Stimulated activated CD8-positive, alpha-beta memory T cell treated with anti-CD3 and anti-CD28 coated beads, Interleukin-12 subunit alpha, Interleukin-12 subunit beta, amount 100 ng/mL, for 4 hours (primary cell): ENCODE measurements around the gene FGF22.
"Not testable (repeated sequence)": the region's sequence is repeated elsewhere in the genome, so short reads cannot be mapped to it uniquely, and the experiment has no call there.

Experiments
- DNase-seq: peaks from one replicate; pipeline ENCODE4 v3.0.0-alpha.2; 2020; ENCODE audit warnings: low read depth

The FGF22 gene

DNA sequence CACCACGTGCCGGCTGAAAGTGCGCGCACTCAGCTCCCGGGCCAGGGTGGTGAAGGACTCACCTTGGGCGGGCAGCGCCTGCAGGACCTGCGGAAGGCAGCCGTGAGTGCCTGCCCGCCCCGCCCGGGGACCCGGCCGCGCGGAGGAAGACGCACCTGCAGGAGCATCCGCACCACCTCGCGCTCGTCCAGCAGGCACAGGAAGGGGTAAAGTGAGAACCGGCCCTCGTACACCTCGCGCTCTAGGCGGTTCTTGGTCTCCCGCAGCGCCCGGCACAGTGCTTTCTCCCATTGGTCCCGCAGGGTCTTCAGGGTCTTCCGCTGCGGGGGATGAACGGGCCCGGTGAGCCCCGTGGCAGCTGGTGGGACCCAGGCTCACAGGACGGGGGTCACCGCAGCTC is 17.0 kb upstream of the FGF22 start:
- DNase-seq: no peak

- DNase-seq: no peak
Observed at GRCh38 chr19:623175-623916, 16.3 kb upstream of the FGF22 start.

DNA sequence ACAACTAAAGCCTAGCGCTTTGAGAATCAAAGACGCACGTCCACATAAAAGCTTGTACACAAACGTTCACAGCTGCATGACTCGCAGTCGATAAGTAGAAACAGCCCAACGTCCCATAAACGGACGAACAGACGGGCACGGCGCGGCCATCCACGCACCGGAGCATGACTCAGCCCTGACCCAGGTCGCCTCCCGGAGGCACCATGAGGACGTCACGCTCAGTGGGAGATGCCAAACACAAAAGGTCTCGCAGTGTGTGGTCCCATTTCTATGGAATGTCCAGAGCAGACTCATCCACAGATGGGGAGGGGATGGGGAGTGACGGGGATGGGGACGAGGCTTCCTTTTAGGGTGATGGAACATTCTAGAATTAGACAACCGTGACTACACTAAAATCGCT is 15.7 kb upstream of the FGF22 start:
- no peak for DNase-seq

DNA sequence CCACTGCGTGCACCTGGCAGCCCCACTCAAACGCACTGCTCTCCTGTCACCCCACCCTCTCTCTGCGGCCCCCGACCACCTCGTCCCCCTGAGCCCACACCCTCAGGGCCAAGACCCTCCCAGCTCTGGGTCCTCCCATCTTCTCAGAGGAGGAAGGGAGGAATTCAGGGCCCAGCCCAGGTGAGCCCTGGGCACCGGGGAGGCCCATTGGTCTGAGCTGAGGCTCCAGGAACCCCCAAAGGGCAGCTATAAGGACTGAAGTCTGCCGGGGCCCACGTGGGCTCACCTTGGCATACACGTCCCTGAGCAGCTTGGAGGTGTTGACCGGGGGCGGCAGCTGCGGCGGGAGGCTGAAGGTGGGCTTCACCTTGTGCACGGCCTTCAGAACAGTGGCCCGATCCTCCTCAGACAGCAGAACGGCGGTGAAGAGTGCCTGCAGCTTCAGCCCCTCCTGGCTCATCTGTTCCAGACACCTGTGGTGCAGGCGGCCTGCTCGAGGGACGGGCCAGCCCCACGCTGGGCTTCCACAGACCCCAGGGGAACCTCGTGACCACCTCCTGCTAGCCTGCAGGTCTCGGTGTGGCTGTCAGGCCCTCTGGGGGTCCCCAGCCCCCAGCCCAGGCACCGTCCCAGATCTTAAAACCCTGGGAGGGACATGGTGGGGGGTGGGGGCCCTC is 15.1 kb upstream of the FGF22 start:
- no peak for DNase-seq

DNA sequence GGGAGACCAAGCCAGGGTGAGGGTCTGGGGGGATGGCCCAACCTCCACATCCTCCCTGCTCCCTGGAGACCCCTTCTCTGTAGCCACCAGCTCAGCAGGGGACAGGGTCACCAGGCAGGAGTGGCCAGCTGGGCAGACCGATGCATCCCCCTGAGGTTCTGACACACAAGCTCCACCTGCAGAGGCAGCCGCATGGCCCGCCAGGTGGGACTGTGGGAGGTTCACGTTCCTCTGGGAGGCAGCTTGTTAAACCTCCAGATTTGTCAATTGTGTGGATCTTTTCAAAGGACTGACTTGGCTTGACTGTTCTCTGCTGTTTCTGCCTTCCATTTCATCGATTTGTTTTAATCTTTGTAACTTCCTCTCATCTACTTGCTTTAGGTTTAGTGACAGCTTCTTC is 14.4 kb upstream of the FGF22 start:
- no peak for DNase-seq

GRCh38 chr19:626566-626965 is 13.1 kb upstream of the FGF22 start:
- not testable (repeated sequence) for DNase-seq

GRCh38 chr19:628168-628567 is 11.5 kb upstream of the FGF22 start:
- no peak for DNase-seq

DNA sequence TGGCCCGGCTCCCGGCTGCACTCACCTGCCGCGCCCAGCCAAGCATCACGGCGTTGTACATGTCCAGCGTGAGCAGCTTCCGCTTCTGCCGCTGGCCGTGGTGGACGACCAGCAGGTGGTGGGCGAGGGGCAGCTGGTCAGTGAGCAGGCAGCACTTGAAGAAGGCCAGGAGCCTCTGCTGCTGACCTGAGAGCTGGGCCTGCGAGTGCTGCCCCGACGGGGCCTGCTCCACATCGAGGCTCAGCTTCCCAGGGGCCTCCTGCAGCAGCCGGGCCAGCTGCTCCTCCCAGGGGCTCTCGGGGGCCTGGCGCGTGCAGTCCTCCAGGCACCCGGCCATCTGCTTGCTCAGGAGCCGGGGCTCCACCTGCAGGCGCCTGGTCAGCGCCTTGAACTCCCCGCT is 10.2 kb upstream of the FGF22 start:
- DNase-seq: not testable (repeated sequence)

DNA sequence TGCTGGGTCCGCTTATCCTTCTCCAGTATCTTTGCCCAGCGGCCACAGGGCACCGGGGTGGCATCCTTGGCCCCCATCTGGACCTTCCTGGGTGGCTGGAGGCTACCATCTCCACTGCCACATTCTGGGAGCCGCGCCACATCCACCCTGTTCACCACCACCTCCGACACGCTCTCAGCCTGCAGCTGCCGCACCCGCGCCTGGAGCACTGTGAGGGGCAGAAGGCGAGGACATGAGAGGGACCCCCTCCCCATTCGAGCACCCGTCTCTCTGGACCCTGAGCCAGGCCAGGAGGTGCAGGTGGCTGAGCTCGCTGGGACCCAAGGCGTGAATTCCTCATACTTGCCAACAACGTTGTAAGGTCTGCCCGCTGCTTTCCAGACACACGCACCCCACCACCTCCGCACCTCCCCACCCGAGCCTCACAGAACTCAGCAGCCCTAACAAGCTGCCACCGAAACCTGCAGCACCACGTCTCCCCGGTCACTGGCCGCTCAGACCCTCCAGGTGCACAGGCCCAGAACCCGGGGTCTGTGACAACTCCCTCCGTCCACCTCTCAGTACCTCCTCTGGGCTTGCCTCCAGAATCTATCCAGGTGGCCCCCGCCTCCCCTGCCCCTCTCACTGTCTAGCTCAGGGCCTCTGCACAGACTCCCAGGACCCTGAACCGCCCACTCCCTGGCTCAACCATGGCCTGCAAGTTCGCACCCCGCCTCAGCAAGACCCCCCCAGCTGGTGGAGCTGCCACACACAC is 9.5 kb upstream of the FGF22 start:
- DNase-seq: no peak

DNA sequence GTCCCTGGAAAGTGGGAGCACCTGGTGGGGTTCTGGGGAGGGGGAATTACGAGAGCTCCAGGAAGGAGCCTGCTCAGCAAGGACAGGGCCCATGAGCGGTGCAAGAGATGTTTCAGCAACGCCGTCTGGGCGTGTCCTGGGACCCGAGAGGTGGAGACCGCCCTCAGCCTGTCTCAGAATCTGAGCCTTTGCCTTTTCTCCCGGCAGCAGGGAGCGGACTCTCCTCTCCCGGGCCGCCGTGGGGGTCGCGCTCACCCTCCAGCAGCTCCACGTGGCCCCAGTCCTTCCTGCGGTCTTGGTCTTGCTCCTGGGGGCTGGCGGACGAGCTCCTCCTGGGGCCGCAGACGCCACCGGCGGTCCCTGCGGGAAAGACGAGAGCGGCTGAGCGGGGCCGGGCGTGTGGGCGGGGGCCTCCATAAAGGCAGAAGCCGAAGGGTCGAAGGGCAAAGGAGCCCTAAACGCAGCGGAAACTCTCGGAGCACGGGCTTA is 7.1 kb upstream of the FGF22 start:
- DNase-seq: no peak

- peak; percentile 95 for DNase-seq
Observed at GRCh38 chr19:633068-633785, 6.5 kb upstream of the FGF22 start, which contains the start of gene POLRMT. Gene POLRMT, minus strand, starts transcription at chr19:633537. Its CDS starts 25 bp downstream, at chr19:633512.

DNA sequence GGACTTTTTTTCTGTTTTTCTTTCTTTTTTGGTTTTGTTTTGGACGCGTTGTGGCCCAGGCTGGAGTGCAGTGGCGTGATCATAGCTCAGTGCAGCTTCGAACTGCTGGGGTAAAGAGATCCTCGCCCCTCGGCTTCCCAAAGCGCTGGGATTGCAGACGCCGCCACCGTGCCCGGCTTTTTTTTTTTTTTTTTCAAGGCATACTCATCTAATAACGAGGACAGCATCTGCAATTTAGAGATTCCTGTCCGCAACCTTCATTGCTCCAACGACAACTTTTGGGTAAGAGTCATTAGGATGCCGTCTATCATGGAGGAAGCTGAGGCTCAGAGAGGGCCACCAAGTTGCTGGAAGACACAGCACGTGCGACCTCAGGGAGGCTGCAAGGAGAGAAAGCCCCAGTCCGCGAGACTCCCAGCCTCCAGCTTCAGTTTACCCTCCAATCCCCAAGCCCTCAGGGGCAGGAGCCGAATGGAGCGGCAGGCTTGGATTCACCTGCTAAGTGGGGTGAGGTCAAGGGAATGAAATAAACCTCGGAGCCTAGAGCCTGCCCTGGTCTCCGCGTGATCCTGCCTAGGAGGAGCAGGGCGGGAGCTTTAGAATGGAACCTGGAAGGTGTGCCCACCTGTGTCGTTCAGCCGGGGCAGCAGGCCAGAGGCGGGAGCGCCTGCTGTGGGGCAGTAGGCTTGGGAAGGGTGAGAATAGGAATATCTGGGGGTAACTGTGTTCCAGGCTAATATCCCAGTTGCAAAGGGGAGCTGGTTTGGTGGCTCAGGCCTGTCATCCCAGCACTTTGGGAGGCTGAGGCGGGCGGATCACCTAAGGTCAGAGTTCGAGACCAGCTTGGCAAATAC is 5.7 kb upstream of the FGF22 start:
- DNase-seq: no peak

DNA sequence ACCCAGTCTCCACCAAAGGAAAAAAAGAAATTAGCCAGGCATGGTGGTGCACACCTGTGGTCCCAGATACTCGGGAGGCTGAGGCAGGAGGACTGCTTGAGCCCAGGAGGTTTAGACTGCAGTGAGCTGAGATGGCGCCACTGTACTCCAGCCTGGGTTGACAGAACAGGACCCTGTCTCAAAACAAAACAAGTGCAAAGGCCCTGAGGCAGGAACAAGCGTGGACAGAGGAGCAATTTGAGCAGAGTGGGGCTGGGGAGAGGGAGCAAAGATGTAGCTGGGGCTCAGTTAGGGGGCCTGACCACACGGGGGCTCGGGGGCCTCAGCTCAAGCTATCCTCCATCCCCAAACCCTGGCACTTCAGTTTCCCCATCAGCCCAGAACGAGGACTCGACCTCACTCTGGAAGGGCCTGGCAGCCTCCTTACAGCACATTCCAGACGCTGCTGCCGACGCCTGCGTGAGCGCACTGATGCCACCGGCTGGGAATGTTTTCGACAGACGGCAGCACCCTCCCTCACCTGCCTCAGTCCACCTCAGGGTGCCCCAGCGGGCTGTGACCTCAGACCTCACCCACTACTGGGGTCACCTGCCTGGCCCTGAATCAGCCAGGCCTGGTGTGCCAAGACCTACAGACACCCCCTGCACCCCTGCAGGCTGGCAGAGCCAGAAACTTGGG is 4.6 kb upstream of the FGF22 start:
- no peak for DNase-seq

GRCh38 chr19:638906-639252 is 800 bp upstream of the FGF22 start:
- no peak for DNase-seq

DNA sequence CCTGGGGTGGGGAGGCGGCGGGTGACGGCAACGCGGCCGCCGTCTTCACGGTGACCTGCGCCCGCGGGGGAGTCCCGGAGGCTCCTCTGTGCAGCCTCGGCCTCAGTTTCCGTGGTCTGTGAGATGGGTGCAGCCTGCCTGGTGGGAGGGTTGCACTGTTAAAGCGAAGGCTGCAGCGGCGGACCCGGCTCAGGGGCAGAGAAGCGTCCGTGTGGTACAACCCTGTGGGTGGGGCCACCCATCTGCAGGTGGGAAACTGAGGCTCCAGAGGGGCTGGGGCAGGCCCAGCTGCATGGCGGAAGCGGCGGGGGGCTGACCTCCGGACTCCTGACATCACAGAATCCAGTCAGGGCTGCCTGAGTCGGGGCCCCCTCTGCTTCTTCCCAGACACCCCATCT is 481 bp downstream of the FGF22 start:
- DNase-seq: no peak

GRCh38 chr19:640606-641189 is 1.0 kb downstream of the FGF22 start:
- no peak for DNase-seq

- DNase-seq: no peak
Observed at GRCh38 chr19:641702-642101, 2.0 kb downstream of the FGF22 start.

GRCh38 chr19:642767-643727 is 3.4 kb downstream of the FGF22 start:
- DNase-seq: no peak

- no peak for DNase-seq
Observed at GRCh38 chr19:643736-644135, 4.1 kb downstream of the FGF22 start.
